Right forelimb (tissue), 1 donor: ENCODE results near the gene TAPBP.
"Not testable (repeated sequence)": the region's sequence is repeated elsewhere in the genome, so short reads cannot be mapped to it uniquely, and the experiment has no call there.

ENCODE experiments used
- DNase-seq: peaks from one replicate; pipeline ENCODE4 v3.0.0-alpha.2; 2018

Gene TAPBP

DNA sequence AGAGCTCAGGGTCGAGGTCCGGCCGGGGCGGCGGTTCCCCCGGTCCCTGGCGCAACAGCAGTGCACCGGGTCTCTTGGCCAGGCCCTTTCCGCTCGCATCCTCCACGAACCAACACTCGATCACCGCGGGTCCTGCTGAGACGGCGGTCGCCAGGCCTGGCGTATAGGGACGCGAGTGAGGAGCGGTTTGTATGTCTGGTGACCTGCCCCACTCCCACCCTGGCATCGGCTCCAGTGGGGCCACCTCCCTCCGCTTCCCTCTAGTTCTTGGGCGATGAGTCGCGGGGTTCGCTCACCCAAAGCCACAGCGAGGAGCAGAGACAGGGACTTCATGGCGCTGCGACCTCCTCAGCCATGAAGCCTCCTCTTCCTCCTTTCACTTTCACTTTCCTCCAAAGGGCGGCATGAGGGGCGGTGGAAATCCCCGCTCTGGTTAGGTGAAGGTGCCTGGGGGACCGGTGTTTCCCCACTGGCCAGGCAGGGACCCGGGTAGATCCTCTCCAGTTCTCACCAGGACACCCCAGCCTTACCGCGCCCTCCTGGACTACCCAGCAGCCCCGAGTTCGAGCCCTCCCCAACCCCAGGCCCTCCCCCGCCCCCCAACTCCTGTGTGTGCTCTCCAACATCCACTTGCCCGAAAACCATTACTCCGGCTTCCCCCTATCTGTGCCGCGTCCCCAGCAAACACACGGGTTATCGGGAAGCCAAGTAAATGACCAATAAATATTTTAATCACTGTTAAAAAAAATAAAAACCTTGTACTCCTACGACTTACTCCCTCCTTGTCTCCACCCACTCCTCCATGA is at the start of gene TAPBP:
Gene TAPBP, minus strand, starts transcription at position 370 of the 806 bp plus-strand sequence. Its CDS starts 37 bp downstream, at position 333.
- DNase-seq, result peak; percentile 80

DNA sequence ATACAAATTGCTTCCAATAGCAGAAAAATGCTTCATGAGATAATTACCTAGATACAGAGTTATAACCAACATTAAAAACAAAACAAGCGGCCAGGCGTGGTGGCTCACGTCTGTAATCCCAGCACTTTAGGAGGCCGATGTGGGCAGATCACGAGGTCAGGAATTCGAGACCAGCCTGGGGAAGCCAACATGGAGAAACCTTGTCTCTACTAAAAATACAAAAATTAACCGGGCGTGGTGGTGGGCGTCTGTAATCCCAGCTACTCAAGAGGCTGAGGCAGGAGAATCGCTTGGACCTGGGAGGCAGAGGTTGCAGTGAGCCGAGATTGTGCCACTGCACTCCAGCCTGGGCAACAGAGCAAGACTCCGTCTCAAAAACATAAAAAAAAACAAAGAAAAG is 49.6 kb upstream of the TAPBP start:
- not testable (repeated sequence) for DNase-seq

DNA sequence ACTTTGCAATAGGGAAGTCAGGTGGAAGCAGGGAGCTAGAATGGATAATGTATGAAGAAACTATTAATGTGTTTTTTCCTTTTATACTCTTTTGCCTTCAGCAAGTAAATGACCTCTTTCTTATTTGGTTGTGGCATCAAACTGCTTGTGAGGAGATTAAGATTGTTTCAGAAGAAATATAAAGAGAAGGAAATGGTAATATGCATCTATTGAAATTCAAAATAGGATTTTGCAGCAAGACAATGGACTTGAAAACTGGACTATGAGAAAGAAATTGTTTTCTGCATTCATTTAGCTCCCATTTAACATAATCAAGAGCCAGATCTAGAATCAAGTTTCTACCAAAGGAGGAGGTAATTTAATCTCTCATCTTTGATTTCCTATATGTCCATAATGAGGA is 45.5 kb upstream of the TAPBP start:
- DNase-seq, result no peak

DNA sequence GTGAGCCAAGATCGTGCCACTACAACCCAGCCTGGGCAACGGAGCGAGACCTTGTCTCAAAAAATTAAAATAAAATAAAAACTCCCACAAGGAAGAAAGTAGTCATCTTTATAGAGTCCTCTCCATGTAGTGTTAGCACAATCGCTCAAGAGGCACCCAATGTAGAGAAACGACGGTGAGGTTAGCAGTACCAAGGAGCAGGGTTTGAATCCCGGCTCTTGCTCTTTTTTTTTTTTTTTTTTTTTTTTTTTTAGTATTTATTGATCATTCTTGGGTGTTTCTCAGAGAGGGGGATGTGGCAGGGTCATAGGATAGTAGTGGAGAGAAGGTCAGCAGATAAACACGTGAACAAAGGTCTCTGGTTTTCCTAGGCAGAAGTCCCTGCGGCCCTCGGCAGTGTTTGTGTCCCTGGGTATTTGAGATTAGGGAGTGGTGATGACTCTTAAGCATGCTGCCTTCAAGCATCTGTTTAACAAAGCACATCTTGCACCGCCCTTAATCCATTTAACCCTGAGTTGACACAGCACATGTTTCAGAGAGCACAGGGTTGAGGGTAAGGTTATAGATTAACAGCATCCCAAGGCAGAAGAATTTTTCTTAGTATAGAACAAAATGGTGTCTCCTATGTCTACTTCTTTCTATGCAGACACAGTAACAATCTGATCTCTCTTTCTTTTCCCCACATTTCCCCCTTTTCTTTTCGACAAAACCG is 43.4 kb upstream of the TAPBP start:
- DNase-seq, result not testable (repeated sequence)

DNA sequence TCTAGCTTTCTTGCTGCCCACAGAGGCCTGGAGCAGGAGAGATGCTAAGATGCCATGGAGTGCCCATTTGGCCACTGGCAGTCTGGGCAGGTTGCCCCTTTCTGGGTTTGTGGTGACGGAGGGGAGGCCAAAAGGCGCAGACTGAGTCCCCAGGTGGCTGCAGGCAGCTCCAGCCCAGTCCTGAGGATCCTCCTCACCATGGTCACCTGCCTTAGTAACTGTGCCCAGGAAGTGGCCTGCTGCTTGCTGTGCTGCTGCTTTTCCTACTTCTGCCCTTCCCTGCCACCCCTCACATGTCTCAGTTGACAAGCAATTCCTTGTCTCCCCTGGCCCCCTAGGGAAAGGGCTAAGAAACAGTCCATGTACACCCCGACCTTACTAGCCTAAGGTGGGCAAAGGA is 42.4 kb upstream of the TAPBP start:
- DNase-seq, result no peak

DNA sequence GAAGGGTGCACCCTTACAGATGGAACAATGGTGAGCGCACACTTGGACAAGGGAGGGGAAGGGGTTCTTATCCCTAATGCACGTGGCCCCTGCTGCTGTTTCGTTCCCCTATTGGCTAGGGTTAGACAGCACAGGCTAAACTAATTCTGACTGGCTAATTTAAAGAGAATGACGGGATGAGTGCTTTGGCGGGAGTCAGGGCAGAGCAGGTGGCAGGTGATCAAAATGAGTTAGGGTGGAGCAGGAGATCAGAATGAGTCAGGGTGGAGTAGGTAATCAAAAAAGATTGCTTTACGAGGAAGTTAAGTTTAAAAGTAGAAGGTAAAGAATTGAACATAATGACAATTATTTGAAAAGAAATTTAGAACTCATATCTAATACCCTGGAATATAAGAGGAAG is 42.0 kb upstream of the TAPBP start:
- DNase-seq, result not testable (repeated sequence)

DNA sequence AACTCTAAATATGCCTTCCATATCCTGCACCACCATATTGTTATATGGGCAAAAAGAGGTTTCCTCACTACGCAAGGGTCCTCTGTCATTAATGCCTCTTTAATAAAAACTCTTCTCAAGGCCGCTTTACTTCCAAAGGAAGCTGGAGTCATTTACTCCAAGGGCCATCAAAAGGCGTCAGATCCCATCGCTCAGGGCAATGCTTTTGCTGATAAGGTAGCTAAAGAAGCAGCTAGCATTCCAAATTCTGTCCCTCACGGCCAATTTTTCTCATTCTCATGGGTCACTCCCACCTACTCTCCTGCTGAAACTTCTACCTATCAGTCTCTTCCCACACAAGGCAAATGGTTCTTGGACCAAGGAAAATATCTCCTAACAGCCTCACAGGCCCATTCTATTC is 33.9 kb upstream of the TAPBP start:
- DNase-seq, result no peak

DNA sequence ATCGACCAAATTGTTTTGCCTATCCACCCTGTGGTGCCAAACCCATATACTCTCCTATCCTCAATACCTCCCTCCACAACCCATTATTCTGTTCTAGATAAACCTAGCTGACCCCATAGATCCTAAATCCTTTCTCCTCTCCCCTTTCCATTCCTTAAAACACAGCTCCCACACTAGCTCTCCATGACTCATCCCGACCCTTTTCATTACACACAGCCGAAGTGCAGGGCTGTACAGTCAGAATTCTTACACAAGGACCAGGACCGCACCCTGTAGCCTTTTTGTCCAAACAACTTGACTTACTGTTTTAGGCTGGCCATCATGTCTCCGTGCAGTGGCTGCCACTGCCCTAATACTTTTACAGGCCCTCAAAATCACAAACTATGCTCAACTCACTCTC is 33.1 kb upstream of the TAPBP start:
- not testable (repeated sequence) for DNase-seq

DNA sequence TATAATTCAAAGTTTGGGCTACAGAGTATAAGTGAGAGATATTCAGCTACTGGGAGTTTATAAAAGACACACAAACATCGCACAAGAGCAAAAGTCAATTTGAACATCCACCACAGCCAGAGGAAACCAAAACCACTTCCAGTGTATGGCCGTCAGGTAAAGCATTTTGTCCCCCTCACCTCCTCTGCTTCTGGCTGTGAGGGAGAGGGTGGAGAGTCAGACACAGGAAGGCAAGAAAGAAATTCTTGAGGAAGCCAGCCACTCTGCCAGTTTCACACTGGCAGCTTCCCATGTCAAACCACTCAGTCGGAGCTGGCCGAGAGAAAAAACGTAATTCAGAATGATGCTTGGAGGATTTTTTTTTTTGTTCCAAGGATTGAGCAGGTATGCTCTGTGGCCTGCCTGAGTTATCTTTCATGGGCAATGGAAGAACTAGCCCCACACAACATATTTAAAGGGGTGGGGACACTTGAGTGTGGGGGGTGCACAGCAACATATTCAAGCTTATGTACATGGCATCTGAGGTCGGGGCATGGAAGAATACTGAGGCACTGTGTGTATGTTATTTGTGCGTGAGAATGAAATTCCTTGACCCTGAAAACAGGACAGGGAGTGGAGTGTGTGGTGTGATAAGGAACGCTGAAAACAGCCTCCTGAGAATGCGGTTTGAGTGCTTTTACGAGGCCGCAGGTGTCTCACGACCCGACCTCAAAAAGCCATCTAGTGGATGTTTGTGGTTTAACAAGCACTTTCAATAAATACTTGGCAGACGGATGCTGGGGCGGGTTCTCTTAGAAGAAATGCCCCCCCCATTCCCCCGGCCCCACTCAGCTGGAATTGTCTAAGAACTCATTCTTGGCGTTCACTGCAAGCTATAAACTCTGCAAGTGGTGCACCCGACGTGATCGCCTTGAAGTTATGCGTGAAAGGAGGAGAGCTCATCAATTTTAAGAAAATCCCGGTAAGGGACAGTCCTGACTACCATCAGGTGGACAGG is 31.1 kb upstream of the TAPBP start:
- DNase-seq, result peak; percentile 74

DNA sequence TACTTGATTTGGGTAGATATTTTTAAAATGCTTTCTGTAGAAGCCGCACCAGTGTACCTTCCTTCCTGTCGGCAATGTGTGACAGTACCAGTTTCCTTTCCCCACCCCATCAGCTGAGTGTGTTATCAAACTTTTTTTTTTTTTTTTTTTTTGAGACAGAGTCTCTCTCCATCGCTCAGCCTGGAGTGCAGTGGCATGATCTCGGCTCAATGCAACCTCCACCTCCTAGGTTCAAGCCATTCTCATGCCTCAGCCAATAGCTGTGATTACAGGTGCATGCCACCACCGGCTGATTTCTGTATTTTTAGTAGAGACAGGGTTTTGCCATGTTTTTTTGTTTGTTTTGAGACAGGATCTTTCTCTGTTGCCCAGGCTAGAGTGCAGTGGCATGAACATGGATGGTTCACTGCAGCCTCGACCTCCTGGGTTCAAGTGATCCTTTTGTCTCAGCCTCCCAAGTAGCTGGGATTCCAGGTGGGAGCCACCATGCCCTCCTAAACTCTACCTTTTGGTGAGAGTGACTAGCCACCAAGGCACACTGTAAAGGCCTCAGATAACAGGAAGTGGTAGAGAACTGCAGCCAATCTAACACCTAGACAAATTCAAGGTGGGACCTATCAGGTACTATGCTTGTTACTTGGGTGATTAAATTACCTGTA is 30.2 kb upstream of the TAPBP start:
- no peak for DNase-seq

DNA sequence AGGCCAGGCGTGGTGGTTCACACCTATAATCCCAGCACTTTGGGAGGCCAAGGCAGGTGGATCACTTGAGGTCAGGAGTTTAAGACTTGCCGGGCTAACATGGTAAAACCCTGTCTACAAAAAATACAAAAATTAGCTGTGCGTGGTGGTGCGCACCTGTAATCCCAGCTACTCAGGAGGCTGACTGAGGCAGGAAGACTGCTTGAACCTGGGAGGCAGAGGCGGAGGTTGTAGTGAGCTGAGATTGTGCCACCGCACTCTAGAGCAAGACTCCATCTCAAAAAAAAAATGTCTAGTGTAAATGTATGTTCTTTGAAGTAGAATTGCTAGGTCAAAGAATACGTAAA is 29.7 kb upstream of the TAPBP start:
- DNase-seq, result not testable (repeated sequence)

DNA sequence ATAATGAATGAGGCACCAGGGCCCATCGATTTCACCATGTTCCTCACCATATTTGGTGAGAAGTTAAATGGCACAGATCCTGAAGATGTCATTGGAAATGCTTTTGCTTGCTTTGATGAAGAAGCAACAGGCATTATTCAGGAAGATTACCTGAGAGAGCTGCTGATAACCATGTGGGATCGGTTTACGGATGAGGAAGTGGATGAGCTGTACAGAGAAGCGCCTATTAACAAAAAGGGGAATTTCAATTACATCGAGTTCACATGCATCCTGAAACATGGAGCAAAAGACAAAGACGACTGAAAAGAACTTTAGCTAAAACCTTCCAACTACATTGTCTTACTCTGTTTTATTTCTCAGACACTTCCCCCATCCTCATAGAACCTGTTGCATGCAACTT is 25.3 kb upstream of the TAPBP start:
- DNase-seq, result no peak

DNA sequence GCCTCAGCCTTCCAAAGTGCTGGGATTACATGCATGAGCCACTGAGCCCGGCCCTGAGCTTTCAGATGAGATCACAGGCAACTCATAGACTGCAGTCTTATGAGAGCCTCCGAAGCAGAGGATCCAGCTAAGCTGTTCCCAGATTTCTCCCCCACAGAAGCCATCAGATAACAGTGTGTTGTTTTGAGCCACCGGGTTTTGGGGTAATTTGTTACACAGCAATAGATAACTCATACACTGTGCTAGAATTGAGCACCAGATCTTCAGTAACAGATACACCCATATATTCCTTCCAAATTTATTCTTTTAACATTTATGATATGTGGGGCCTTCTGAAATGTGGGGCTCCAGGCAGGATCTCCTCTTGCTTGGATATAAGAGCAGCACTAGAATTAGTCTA is 22.6 kb upstream of the TAPBP start:
- DNase-seq, result no peak

DNA sequence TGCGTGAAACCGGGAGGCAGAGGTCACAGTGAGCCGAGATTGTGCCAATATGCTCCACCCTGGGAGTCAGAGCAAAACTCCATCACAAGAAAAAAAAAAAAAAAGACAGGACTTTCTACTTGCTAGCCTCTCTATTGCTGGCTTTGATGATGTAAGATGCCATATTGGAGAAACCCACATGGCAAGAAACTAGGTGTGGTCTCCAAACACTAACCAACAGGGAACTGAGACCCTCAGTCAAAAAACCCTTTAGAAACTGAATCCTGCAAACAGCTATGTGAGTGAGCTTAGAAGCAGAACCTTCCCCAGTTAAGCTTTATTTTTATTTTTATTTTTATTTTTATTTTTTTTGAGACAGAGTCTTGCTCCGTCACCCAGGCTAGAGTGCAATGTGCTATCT is 22.0 kb upstream of the TAPBP start:
- DNase-seq, result no peak

DNA sequence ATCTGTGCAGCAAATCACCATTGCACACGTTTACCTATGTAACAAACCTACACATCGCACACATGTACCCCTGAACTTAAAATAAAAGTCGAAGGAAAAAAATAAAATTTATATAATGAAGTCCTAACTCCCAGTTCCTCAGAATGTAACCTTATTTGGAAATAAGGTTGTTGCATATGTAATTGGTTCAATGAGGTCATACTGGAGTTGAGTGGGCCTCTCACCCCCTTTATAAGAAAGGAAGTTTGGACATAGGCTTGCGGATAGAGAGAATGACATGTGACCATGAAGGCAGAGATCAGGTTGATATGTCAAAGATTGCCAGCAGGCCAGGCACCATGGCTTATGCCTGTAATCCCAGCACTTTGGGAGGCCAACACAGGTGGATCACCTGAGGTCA is 19.8 kb upstream of the TAPBP start:
- DNase-seq, result no peak

DNA sequence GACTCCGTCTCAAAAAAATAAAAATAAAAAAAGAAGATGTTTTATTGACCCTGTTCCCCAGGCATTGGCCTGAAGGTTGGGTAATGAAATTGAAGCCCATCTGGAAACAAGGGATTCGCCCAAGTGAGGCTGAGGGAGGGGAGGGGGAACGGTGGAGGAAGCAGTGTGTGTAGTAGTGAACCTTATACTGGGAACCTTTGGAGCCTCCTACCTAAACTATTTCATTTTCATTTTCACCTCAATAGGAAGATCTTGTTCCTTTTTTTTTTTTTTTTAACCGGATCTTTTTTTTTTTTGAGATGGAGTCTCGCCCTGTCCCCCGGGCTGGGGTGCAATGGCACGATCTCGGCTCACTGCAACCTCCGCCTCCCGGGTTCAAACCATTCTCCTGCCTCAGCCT is 16.9 kb upstream of the TAPBP start:
- no peak for DNase-seq

DNA sequence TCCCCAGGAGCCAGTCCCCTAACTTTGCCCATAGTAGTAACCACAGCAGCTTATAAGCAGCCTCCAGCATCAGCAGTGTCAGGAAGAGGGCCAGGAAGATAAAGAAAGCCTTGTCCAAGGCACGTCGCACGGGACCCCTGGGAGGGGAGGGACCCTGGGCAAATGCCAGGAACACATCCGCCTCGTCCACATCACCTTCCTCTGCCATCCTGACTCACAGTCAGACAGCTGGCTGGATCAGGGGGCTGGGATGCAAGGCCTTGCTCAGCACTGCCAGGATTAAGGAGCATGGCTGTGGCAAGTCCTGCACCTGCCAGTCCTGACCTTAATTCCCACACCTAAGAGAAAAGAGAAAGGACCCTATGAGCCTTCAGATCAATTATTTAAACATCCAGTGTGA is 15.2 kb upstream of the TAPBP start:
- DNase-seq, result no peak

DNA sequence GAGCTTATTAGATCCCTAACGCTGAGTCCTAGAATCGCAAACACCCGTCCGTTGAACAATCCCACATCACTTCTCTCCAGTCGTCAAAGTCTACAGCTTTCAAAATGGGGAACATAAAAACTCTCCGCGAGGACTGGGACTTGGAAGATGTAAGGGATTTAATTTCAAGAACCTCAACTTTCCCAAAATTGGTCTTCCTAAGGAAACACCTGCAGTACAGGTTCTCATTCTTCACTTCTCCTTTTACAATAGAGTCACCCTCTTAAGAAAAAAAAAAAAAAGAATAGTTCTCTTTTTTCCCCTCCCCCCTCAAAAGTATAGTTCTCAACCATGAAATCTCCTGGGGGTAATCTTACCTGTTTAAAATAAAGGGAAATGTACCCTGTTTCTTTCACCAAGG is 10.2 kb upstream of the TAPBP start:
- no peak for DNase-seq

DNA sequence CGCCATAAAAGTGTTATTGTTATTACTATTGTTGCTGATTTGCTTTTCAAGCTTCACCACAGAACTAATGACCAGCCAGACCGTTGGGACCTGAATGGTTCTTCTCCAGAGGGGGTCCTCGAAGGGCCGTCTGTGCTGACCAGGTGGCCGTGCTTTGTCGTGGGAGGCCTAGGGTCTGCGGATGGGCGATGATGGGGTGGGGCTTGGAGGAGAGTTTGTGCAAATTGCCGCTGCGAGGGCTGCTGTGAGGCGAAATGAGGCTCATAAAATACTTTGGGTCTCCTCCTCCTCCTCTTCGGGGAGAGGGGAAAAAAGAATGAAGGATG is 9.7 kb upstream of the TAPBP start:
- DNase-seq, result no peak

DNA sequence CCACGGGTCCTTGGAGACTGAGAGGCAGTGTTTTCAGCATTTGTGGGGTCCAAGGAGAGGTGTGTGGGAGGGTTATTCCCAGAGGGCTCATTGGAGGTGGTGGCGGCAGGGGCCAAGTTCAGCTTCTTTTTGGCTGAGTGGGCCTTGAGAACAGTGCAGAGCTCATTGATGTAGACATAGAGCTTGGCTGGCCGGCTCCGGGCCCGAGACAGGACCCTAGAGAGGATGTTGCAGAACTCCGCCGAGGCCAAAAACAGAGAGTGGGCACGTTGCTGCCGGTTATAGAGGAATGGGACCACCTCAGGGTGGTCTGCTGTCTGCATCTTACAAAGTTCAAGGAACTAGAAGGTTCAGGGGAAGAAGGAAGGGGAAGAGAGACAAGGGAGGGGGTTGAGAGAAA is 7.3 kb upstream of the TAPBP start:
- no peak for DNase-seq

DNA sequence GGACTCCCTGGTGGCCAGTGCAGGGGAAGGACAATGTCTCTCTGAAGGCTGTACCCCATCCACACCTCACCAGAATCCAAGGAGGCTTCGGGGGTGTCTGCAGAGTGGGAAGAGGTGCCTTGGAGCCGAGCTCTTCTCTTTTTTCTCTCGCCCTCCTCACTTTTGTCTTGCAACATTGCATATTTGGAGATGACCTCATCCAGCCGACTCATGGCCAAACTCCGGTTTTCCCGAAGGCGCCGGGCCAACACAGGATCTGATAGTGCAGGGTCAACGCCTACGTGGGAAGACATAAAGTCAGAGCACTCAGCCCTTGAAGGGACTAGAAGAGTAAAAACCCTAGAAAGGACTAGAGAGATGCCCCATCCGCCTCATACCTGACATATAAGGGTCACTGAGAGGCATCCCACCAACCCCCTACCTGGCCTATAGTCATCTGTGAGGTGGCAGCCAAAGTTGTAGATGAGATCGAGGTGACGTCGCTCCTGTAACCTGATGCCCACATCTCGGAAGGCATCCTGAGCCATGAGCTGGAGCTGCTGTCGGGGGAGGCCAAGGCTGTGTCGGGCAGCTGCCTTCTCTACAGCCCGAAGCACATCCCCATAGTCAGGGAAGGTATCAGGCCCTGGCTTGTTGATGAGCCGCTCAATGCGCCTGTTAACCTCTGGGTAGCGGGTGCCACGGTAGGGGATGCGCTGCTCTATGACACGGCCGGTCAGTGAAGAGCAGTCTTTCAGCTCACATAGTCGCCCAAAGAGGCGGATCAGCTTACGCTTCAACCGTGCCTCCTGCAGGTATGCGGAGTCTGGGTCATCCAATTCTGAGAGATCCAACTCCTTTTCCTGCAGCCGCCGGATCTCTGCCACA is 6.7 kb upstream of the TAPBP start:
- no peak for DNase-seq

DNA sequence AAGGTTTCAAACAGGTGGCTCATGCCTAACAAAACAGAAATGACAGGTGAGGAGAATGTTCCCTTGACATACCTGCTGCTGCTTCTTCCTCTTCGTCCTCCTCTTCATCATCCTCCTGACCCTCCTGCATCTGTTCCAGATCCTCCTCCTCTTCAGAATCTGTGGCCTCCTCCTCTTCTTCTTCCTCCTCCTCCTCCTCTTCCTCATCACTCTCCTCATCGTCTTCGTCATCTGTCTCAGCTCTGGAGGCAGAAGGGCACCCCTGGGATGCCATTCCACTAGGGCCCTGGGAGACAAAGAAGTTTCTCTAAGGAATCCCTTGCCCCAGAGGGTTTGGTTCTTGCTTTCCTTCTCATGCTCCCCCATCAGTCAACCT is 6.0 kb upstream of the TAPBP start:
- DNase-seq, result no peak
